Smooth muscle cell (in vitro differentiated cells): ENCODE data around the gene PANX2. TPM values are rescaled to one million over a fixed set of nuclear protein-coding genes. Genes with fewer than 3 reads are reported as not detected.

Experiments used
- DNase-seq: peaks from one replicate; lab custom pipeline; 2025; ENCODE audit not compliant: unreplicated experiment; lab: John Stamatoyannopoulos, UW
- H2AFZ ChIP-seq: fragments of 200-600 bp; sonication (generic); 2 replicates; pipeline ENCODE4 v1.6.0; 2016; ENCODE audit warnings: antibody characterized with exemption, low read depth, mild to moderate bottlenecking
- H3F3A ChIP-seq: fragments of 200-600 bp; sonication (generic); 2 replicates; pipeline ENCODE4 v1.6.0; 2017; ENCODE audit warnings: antibody characterized with exemption, low read depth
- H3K27ac ChIP-seq: fragments of 200-600 bp; sonication (generic); 2 replicates; pipeline ENCODE4 v1.5.1; 2016; ENCODE audit warnings: low read depth, mild to moderate bottlenecking
- H3K27me3 ChIP-seq: fragments of 200-600 bp; sonication (generic); 2 replicates; pipeline ENCODE4 v1.6.1; 2016; ENCODE audit warnings: low read depth, mild to moderate bottlenecking
- H3K36me3 ChIP-seq: fragments of 200-600 bp; sonication (generic); 2 replicates; pipeline ENCODE4 v1.5.1; 2016; ENCODE audit warnings: low read depth
- H3K4me1 ChIP-seq: fragments of 200-600 bp; sonication (generic); 2 replicates; pipeline ENCODE4 v1.5.1; 2016; ENCODE audit warnings: low read depth
- H3K4me2 ChIP-seq: fragments of 200-600 bp; sonication (generic); 2 replicates; pipeline ENCODE4 v1.6.0; 2016; ENCODE audit warnings: mild to moderate bottlenecking
- H3K4me3 ChIP-seq: fragments of 200-600 bp; sonication (generic); 2 replicates; pipeline ENCODE4 v1.5.1; 2016; ENCODE audit warnings: mild to moderate bottlenecking
- H3K79me2 ChIP-seq: fragments of 200-600 bp; sonication (generic); 2 replicates; pipeline ENCODE4 v1.6.0; 2016; ENCODE audit warnings: low read depth, mild to moderate bottlenecking
- H3K9ac ChIP-seq: fragments of 200-600 bp; sonication (generic); 2 replicates; pipeline ENCODE4 v1.6.0; 2016; ENCODE audit warnings: low read depth
- H3K9me3 ChIP-seq: fragments of 200-600 bp; sonication (generic); replicated peaks from 2 replicates; pipeline ENCODE4 v1.5.1; 2016; ENCODE audit warnings: low read depth
- H4K20me1 ChIP-seq: fragments of 200-600 bp; sonication (generic); 2 replicates; pipeline ENCODE4 v1.6.0; 2016; ENCODE audit warnings: low read depth
- WGBS: methylation state at CpG from one replicate; pipeline ENCODE4 v1.1.7; 2016; ENCODE audit warnings: low lambda C conversion rate; 5-methylcytosine and 5-hydroxymethylcytosine counted together
- polyA plus RNA-seq: library from polyadenylated mRNA; unstranded; fragments of >200 nt; fragmentation: Nextera tagmentation; extraction: Ambion mirVana; gene quantifications from 2 replicates; pipeline ENCODE4 v1.2.1, GENCODE V29; 2016
- total RNA-seq: library from RNA; depleted of rRNA; stranded (reverse); fragments of >200 nt; gene quantifications from 2 replicates; pipeline ENCODE4 v1.2.3, GENCODE V29; 2014
- TF ChIP-seq, protein P1 (sequence below): fragments of 200-600 bp; sonication (generic); IDR thresholded peaks from 2 replicates; pipeline ENCODE4 v1.5.1; 2017; ENCODE audit warnings: borderline replicate concordance, mild to moderate bottlenecking, antibody characterized with exemption; ENCODE audit not compliant: insufficient read depth, poor library complexity, severe bottlenecking

The PANX2 gene
- total and polyA plus RNA-seq, 2 experiments from 2014 or later = 2.9 to 5.1 TPM

DNA sequence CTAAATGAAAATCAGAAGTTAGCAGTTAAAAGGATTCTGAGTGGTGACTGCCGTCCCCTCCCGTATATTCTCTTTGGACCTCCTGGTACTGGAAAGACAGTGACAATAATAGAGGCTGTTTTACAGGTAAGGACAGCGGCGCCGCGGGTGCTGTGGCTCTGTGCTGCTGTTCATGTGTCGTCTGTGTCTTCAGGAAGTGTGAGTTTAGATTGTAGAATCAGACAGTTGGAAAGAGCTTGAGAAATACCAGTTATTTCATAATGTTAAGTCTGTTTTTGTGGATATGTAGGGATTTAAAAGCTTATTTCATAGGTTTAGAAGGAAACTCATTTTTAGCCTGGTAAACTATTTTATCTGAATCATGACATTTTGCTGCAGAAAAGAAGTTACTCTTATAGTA is 27.4 kb upstream of the PANX2 start:
- H3K27me3 ChIP-seq = no peaks in the 10 kb centered on the region
- no peaks in the 10 kb centered on the region for H3K4me1 ChIP-seq
- peaks cover 4% of the 10 kb centered on the region for H3F3A ChIP-seq
- no peak for DNase-seq
- TF ChIP-seq, protein P1, sequence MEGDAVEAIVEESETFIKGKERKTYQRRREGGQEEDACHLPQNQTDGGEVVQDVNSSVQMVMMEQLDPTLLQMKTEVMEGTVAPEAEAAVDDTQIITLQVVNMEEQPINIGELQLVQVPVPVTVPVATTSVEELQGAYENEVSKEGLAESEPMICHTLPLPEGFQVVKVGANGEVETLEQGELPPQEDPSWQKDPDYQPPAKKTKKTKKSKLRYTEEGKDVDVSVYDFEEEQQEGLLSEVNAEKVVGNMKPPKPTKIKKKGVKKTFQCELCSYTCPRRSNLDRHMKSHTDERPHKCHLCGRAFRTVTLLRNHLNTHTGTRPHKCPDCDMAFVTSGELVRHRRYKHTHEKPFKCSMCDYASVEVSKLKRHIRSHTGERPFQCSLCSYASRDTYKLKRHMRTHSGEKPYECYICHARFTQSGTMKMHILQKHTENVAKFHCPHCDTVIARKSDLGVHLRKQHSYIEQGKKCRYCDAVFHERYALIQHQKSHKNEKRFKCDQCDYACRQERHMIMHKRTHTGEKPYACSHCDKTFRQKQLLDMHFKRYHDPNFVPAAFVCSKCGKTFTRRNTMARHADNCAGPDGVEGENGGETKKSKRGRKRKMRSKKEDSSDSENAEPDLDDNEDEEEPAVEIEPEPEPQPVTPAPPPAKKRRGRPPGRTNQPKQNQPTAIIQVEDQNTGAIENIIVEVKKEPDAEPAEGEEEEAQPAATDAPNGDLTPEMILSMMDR = no peak
- H3K9ac ChIP-seq = no peak overlapping the region
- 58% methylated on average over 7 of the region's 7 CpGs for WGBS
- no peak overlapping the region for H2AFZ ChIP-seq
- no peaks in the 10 kb centered on the region for H3K36me3 ChIP-seq
- H3K4me3 ChIP-seq = no peak overlapping the region
- H3K27ac ChIP-seq = no peak overlapping the region
- H3K79me2 ChIP-seq = no peaks in the 10 kb centered on the region
- H3K9me3 ChIP-seq = no peaks in the 10 kb centered on the region
- H4K20me1 ChIP-seq = no peaks in the 10 kb centered on the region
- peak overlapping the region; percentile 42 for H3K4me2 ChIP-seq

DNA sequence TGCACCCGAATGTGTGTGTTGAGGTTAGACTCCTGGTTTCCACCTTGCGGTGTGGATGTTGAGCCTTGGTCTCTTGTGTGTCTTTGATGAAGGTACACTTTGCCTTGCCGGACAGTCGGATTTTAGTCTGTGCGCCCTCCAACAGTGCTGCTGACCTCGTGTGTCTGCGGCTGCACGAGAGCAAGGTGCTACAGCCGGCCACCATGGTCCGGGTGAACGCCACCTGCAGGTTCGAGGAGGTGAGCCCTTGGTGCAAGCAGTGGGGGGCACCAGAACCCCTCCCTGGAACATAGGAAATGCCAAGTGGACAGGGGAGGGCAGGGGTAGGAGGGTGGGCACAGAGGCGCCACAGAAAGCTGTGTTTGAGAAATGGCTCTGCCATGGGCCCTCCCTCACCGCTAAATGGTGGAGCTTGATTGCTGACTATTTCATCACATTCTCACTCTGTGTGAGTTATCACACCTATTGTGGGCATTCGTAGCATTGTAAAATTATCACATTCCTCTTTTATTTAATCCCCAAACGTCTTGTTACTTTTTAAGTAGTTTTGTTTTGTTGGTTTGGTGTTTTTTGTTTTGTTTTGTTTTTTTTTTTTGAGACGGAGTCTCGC is 26.4 kb upstream of the PANX2 start:
- Histone ChIP-seq H3K9me3 (no peaks in the 10 kb centered on the region), H3K36me3 (no peaks in the 10 kb centered on the region), H3K4me1 (no peaks in the 10 kb centered on the region), H3K4me3 (no peak overlapping the region), H4K20me1 (no peaks in the 10 kb centered on the region), H3K4me2 (no peak overlapping the region), H3F3A (peaks cover 4% of the 10 kb centered on the region), H3K27me3 (no peaks in the 10 kb centered on the region), H3K79me2 (no peaks in the 10 kb centered on the region), H3K9ac (no peak overlapping the region), H3K27ac (no peak overlapping the region), H2AFZ (no peak overlapping the region)
- TF ChIP-seq, protein P1 = no peak
- DNase-seq = no peak
- whole genome bisulfite sequencing = 91% methylated on average over 18 of the region's 18 CpGs

DNA sequence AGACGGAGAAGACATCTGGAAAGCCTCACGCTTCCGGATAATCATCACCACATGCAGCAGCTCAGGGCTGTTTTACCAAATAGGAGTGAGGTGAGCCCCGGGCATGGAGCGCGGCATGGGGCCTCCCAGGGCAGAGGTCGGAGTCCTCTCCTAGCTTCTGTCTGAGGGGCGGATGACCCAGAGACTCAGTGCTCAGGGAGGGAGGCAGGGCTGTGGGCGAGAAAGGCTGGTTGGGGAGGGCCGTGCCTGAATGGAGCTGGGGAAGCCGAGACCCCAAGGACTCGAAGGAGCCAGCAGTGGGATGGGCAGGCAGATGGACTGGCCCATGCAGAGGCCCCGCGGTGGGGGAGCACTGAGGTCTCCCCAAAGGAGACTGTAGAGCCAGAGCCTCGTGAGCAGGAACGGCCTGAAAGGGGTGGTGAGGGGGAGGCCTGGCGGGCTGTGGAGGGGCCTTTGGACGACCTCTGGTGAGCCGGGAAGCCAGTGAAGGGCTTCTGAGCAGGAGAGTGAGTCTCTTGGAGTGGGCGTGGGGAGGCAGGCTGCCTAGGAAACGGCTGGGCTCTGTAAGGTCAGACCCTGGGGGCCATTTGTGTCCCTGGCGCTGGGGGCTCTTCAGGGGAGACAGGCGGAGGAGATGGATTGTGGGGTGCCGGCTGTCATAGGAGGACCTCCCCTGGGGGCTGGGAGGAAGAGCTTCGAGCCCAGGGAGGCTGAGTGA is 24.7 kb upstream of the PANX2 start:
- no peak overlapping the region for H3K27ac ChIP-seq
- H3K4me1 ChIP-seq = no peaks in the 10 kb centered on the region
- H2AFZ ChIP-seq = no peak overlapping the region
- TF ChIP-seq, protein P1 = no peak
- DNase-seq = no peak
- H3K9me3 ChIP-seq = no peaks in the 10 kb centered on the region
- no peaks in the 10 kb centered on the region for H3K79me2 ChIP-seq
- no peaks in the 10 kb centered on the region for H3K36me3 ChIP-seq
- no peaks in the 10 kb centered on the region for H3K27me3 ChIP-seq
- H3K4me2 ChIP-seq = no peak overlapping the region
- H3F3A ChIP-seq = peaks cover 4% of the 10 kb centered on the region
- no peak overlapping the region for H3K9ac ChIP-seq
- H3K4me3 ChIP-seq = no peak overlapping the region
- H4K20me1 ChIP-seq = no peaks in the 10 kb centered on the region
- 73% methylated on average over 24 of the region's 25 CpGs for WGBS
